A549 (cell line): Measurements from ENCODE around the gene RNF141. TPM values are rescaled to one million over a fixed set of nuclear protein-coding genes. Genes with fewer than 3 reads are reported as not detected.

Experiments
- ATAC-seq, 2 experiments: fragments of 200-7000 bp in 1 of 2; fragments of >200 bp in 1 of 2; cut with Nextera tagmentation in 1 of 2; cut with Tn5 transposase in 1 of 2; 3 replicates each; pipeline versions ENCODE4 v1.8.0 to v1.9.1; 2018 to 2020; ENCODE audit warnings: mild to moderate bottlenecking in 1 of 2, moderate library complexity in 1 of 2
- CTCF ChIA-PET: fragments of 300-600 bp; sonication (Branson Sonifier 250); formaldehyde crosslinking; extraction: SDS; loops from one replicate; lab custom pipeline; 2021; ENCODE audit warnings: antibody characterized with exemption, inconsistent platforms; lab: Yijun Ruan, JAX
- POLR2A ChIA-PET: fragments of 350-600 bp; formaldehyde crosslinking; extraction: SDS; loops from one replicate; lab custom pipeline; 2021; ENCODE audit warnings: antibody characterized with exemption, inconsistent platforms; lab: Yijun Ruan, JAX
- DNase-seq, 2 experiments: peaks; one replicate each; pipeline versions ENCODE4 v3.0.0 to v3.0.0-alpha.2; 2011 to 2016; ENCODE audit warnings: low read depth in 1 of 2, low spot score in 1 of 2
- FAIRE-seq: peaks from 2 replicates; lab custom pipeline; 2011; peaks lifted over from hg19 to GRCh38; lab: Jason Lieb, UNC
- H3K27ac ChIP-seq, 2 experiments: fragments of >200 bp; sonication (Bioruptor Twin); formaldehyde crosslinking; 3 replicates each; pipeline ENCODE4 v1.5.1; 2016 to 2017
- H3K4me1 ChIP-seq: fragments of >200 bp; sonication (Bioruptor Twin); formaldehyde crosslinking; 3 replicates; pipeline ENCODE4 v1.6.1; 2016
- H3K4me2 ChIP-seq: fragments of >200 bp; sonication (Bioruptor Twin); formaldehyde crosslinking; 3 replicates; pipeline ENCODE4 v1.6.1; 2016
- H3K4me3 ChIP-seq: fragments of >200 bp; sonication (Bioruptor Twin); formaldehyde crosslinking; 3 replicates; pipeline ENCODE4 v1.5.1; 2016
- H3K9me3 ChIP-seq: fragments of >200 bp; sonication (Bioruptor Twin); formaldehyde crosslinking; 3 replicates; pipeline ENCODE4 v1.6.1; 2016
- BHLHE40 ChIP-seq: IDR thresholded peaks from 2 replicates; pipeline ENCODE4 v1.6.1; 2012; ENCODE audit warnings: low read depth, low read length, inconsistent platforms
- CBX8 ChIP-seq: fragments of 200-600 bp; sonication (generic); IDR thresholded peaks from 2 replicates; pipeline ENCODE4 v1.6.1; 2016
- CHD2 ChIP-seq: fragments of 150-350 bp; IDR thresholded peaks from 2 replicates; pipeline ENCODE4 v1.6.1; 2014; ENCODE audit warnings: low read length; ENCODE audit not compliant: partially characterized antibody
- EHMT2 ChIP-seq: fragments of 200-600 bp; sonication (generic); IDR thresholded peaks from 2 replicates; pipeline ENCODE4 v1.6.1; 2016; ENCODE audit warnings: antibody characterized with exemption, low read depth, mild to moderate bottlenecking, moderate library complexity
- ESRRA ChIP-seq: fragments of 150-350 bp; IDR thresholded peaks from 2 replicates; pipeline ENCODE4 v1.6.1; 2014; ENCODE audit warnings: mild to moderate bottlenecking, low read length, borderline replicate concordance
- FOSL2 ChIP-seq, 2 experiments: fragments of 450-650 bp in 1 of 2; fragments of >200 bp in 1 of 2; sonication (Bioruptor Twin) in 1 of 2; formaldehyde crosslinking; IDR thresholded peaks; 2 replicates each; pipeline versions ENCODE4 v1.5.0 to v1.6.1; 2016 to 2020; ENCODE audit warnings: mild to moderate bottlenecking in 1 of 2, moderate library complexity in 1 of 2
- FOXS1 ChIP-seq: fragments of 250-450 bp; sonication (Bioruptor Pico); IDR thresholded peaks from 2 replicates; pipeline ENCODE4 v1.5.0; 2020; ENCODE audit warnings: mild to moderate bottlenecking, moderate library complexity
- HDAC2 ChIP-seq: fragments of 200-600 bp; sonication (generic); IDR thresholded peaks from 2 replicates; pipeline ENCODE4 v1.6.1; 2016
- HEYL ChIP-seq: fragments of 250-450 bp; sonication (Bioruptor Pico); IDR thresholded peaks from 2 replicates; pipeline ENCODE4 v1.8.0; 2021; ENCODE audit warnings: mild to moderate bottlenecking, moderate library complexity
- HOXB13 ChIP-seq: fragments of 250-450 bp; sonication (Bioruptor Pico); IDR thresholded peaks from 2 replicates; pipeline ENCODE4 v1.5.0; 2020; ENCODE audit warnings: low read depth, mild to moderate bottlenecking, moderate library complexity
- JUN ChIP-seq, 2 experiments: fragments of >200 bp; sonication (Bioruptor Twin); formaldehyde crosslinking; IDR thresholded peaks; 2 replicates in 1 of 2; 3 replicates in 1 of 2; pipeline ENCODE4 v1.6.1; 2016 to 2017
- NR3C1 ChIP-seq: fragments of >200 bp; sonication (Bioruptor Twin); formaldehyde crosslinking; IDR thresholded peaks from 3 replicates; pipeline ENCODE4 v1.6.1; 2017
- RARB ChIP-seq: fragments of 250-450 bp; sonication (Bioruptor Pico); IDR thresholded peaks from 2 replicates; pipeline ENCODE4 v1.8.0; 2021; ENCODE audit warnings: mild to moderate bottlenecking, moderate library complexity
- RCOR1 ChIP-seq: fragments of 150-350 bp; IDR thresholded peaks from 2 replicates; pipeline ENCODE4 v1.6.1; 2014; ENCODE audit warnings: antibody characterized with exemption, low read length, low read depth
- RNF2 ChIP-seq: fragments of 200-600 bp; sonication (generic); IDR thresholded peaks from 2 replicates; pipeline ENCODE4 v1.6.1; 2016; ENCODE audit warnings: low read depth, mild to moderate bottlenecking, antibody characterized with exemption, moderate library complexity, borderline replicate concordance
- SMC3 ChIP-seq: fragments of >200 bp; sonication (Bioruptor Twin); formaldehyde crosslinking; IDR thresholded peaks from 3 replicates; pipeline ENCODE4 v1.6.1; 2018; ENCODE audit warnings: inconsistent platforms
- TP53 ChIP-seq: fragments of 250-450 bp; sonication (Bioruptor Pico); IDR thresholded peaks from 2 replicates; pipeline ENCODE4 v1.5.0; 2021; ENCODE audit warnings: mild to moderate bottlenecking, moderate library complexity
- WGBS: methylation state at CpG from one replicate; pipeline ENCODE4 v1.1.6; 2017; ENCODE audit errors: missing lambda C conversion rate; 5-methylcytosine and 5-hydroxymethylcytosine counted together
- polyA plus RNA-seq, 4 experiments: library from polyadenylated mRNA; depleted of rRNA in 3 of 4; stranded (reverse); fragments of >200 nt; fragmentation: RNase III in 1 of 4; extraction: RNeasy Plus Mini Kit Qiagen cat#74134 plus additional on column Dnase treatment in 1 of 4; gene quantifications; 2 replicates in 3 of 4; 3 replicates in 1 of 4; pipeline ENCODE4 v1.2.3, GENCODE V29; 2011 to 2017
- TF ChIP-seq, protein P1 (sequence below): fragments of 250-450 bp; sonication (Bioruptor Pico); IDR thresholded peaks from 2 replicates; pipeline ENCODE4 v1.5.0; 2020; ENCODE audit warnings: low read depth, mild to moderate bottlenecking, moderate library complexity
- TF ChIP-seq, protein P2 (sequence below): fragments of >200 bp; sonication (Bioruptor Twin); formaldehyde crosslinking; IDR thresholded peaks from 2 replicates; pipeline ENCODE4 v1.6.1; 2016
- TF ChIP-seq, protein P3 (sequence below): fragments of 200-600 bp; sonication (generic); IDR thresholded peaks from 2 replicates; pipeline ENCODE4 v1.6.1; 2016; ENCODE audit warnings: antibody characterized with exemption, mild to moderate bottlenecking, moderate library complexity

The RNF141 gene
- polyA plus RNA-seq, 2 of the 4 experiments (the other 2 are of a cell fraction) = 16.8 to 33.3 TPM

DNA sequence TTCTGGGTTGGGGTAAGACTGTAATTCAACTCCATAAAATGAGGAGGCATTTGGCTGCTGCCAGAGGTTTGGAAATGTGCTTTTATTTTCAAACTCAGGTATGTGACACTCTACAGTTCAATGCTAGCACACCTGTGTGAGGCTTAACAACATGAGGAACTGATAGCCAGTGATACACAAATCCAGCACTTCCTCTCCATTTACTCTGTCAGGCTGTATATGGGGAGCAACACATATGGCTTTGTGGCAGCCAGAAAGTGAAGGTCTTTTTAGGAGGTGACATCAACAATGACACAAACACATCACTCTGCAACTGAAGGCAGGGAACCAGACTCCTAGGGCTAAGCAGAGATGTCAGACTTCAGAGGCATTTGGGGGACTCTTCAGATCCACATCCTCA is 32.0 kb upstream of the RNF141 start:
- ChIA-PET CTCF (interaction anchor here (1.3 kb wide), 1 partner anchor 9 kb away, joined by 5 read pairs; no protein-coding TSS in a partner anchor), POLR2A (no interaction called here)
- H3K9me3 ChIP-seq = no peaks in the 10 kb centered on the region
- DNase-seq (no peak), ATAC-seq (no peak), FAIRE-seq (no peak)
- TF ChIP-seq HEYL (CRISPR knock-in tag) = no peak
- no peak for TF ChIP-seq FOSL2 (IDR thresholded peaks at IDR 0.05)
- no peak for TF ChIP-seq FOSL2 (CRISPR knock-in tag; IDR thresholded peaks at IDR 0.05)
- TF ChIP-seq, protein P1, sequence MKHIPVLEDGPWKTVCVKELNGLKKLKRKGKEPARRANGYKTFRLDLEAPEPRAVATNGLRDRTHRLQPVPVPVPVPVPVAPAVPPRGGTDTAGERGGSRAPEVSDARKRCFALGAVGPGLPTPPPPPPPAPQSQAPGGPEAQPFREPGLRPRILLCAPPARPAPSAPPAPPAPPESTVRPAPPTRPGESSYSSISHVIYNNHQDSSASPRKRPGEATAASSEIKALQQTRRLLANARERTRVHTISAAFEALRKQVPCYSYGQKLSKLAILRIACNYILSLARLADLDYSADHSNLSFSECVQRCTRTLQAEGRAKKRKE (CRISPR knock-in tag) = no peak
- TF ChIP-seq NR3C1 = no peak
- no peak for TF ChIP-seq HDAC2
- TF ChIP-seq TP53 (CRISPR knock-in tag) = no peak
- TF ChIP-seq, protein P2, sequence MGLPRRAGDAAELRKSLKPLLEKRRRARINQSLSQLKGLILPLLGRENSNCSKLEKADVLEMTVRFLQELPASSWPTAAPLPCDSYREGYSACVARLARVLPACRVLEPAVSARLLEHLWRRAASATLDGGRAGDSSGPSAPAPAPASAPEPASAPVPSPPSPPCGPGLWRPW = no peak
- no peak for TF ChIP-seq HOXB13 (CRISPR knock-in tag)
- no peak for TF ChIP-seq EHMT2
- no peak for TF ChIP-seq ESRRA
- no peak for TF ChIP-seq CBX8
- TF ChIP-seq JUN (IDR thresholded peaks at IDR 0.05) = no peak
- TF ChIP-seq SMC3 = no peak
- TF ChIP-seq BHLHE40 = no peak
- no peak for TF ChIP-seq CHD2
- TF ChIP-seq FOXS1 (CRISPR knock-in tag) = no peak
- no peak for TF ChIP-seq RCOR1
- TF ChIP-seq RARB (CRISPR knock-in tag) = no peak
- TF ChIP-seq, protein P3, sequence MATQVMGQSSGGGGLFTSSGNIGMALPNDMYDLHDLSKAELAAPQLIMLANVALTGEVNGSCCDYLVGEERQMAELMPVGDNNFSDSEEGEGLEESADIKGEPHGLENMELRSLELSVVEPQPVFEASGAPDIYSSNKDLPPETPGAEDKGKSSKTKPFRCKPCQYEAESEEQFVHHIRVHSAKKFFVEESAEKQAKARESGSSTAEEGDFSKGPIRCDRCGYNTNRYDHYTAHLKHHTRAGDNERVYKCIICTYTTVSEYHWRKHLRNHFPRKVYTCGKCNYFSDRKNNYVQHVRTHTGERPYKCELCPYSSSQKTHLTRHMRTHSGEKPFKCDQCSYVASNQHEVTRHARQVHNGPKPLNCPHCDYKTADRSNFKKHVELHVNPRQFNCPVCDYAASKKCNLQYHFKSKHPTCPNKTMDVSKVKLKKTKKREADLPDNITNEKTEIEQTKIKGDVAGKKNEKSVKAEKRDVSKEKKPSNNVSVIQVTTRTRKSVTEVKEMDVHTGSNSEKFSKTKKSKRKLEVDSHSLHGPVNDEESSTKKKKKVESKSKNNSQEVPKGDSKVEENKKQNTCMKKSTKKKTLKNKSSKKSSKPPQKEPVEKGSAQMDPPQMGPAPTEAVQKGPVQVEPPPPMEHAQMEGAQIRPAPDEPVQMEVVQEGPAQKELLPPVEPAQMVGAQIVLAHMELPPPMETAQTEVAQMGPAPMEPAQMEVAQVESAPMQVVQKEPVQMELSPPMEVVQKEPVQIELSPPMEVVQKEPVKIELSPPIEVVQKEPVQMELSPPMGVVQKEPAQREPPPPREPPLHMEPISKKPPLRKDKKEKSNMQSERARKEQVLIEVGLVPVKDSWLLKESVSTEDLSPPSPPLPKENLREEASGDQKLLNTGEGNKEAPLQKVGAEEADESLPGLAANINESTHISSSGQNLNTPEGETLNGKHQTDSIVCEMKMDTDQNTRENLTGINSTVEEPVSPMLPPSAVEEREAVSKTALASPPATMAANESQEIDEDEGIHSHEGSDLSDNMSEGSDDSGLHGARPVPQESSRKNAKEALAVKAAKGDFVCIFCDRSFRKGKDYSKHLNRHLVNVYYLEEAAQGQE = no peak
- no peak overlapping the region for H3K27ac ChIP-seq
- no peak overlapping the region for H3K4me2 ChIP-seq
- no peak overlapping the region for H3K4me3 ChIP-seq
- no peaks in the 10 kb centered on the region for H3K4me1 ChIP-seq

DNA sequence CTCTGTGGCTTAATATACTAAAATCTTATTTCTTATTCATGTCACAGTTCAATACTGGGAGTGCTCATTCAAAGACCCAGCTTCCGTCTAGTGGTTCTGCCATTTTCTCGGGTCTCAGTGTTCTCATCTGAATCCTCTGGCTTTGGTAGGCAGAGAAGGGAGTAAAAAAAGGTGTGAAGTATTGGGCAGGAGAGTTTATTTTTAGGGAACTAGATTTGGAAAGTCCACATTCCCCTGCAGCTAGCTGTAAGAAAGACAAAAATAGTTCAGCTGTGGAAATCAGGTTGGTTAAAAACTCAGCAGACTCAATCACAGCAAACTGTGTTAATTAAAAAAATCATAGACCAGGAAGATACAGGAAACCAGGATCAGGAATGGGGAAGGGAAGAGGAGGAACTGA is 31.5 kb upstream of the RNF141 start:
- DNase-seq (no peak), ATAC-seq (no peak), FAIRE-seq (no peak)
- H3K27ac ChIP-seq = no peak overlapping the region
- 61% methylated on average over 2 of the region's 2 CpGs for WGBS
- TF ChIP-seq FOSL2 (IDR thresholded peaks at IDR 0.05) (no peak), FOSL2 (CRISPR knock-in tag; IDR thresholded peaks at IDR 0.05) (no peak), RNF2 (no peak), ESRRA (no peak)
- H3K9me3 ChIP-seq = no peaks in the 10 kb centered on the region
- no peaks in the 10 kb centered on the region for H3K4me1 ChIP-seq
- no peak overlapping the region for H3K4me3 ChIP-seq
- ChIA-PET CTCF (interaction anchor here (1.2 to 1.5 kb wide), 2 partner anchors 12 to 163 kb away, joined by 3 to 4 read pairs; no protein-coding TSS in a partner anchor), POLR2A (no interaction called here)
- H3K4me2 ChIP-seq = no peak overlapping the region
